Dermis microvascular lymphatic vessel endothelial cell (primary cell): ENCODE results near the gene YTHDF1. TPM values are rescaled to one million over a fixed set of nuclear protein-coding genes. Genes with fewer than 3 reads are reported as not detected.
"Not testable (repeated sequence)": the region's sequence is repeated elsewhere in the genome, so short reads cannot be mapped to it uniquely, and the experiment has no call there.

Source experiments
- DNase-seq, 2 donors: peaks; one replicate each; pipeline versions ENCODE4 v3.0.0 to v3.0.0-alpha.2; 2010; ENCODE audit warnings: low read depth in 2 of 2
- total RNA-seq: library from RNA; depleted of rRNA; stranded (reverse); fragments of >200 nt; gene quantifications from 2 replicates; pipeline ENCODE4 v1.2.1, GENCODE V29; 2014

YTHDF1 gene
- total RNA-seq, 1 donor from 2014 or later, result 16.4 TPM

DNA sequence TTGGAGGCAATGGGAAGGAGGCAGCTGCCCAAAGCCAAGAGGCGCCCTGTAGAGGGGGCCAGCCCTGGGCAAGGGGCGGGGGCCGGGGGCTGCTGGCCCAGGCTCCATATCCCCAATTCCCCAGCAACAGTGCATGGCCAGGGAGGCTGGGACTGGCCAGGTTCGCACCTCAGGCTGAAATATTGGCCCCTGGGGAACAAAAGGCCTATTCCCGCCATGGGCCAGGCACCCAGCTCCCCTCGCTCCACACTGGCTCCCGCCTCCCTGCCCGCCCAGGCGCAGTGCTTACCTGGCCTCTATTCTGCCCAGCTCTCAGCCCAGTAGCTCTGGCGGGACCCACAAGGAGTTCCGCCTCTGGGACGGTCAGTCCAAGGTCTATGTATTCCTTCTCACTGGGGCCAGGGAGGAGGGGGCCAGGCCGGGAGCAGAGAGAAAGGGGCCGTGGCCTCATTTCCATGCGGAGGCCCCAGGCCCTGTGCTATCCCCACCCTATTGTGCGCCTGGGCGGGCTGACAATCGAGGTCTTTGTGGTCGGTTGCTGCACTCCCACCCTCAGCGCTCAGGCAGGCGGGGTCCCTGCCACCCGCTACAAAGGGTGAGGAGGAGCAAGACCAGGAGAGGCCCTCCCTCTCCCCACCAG, 42.3 kb downstream of the YTHDF1 start:
- no peak for DNase-seq

DNA sequence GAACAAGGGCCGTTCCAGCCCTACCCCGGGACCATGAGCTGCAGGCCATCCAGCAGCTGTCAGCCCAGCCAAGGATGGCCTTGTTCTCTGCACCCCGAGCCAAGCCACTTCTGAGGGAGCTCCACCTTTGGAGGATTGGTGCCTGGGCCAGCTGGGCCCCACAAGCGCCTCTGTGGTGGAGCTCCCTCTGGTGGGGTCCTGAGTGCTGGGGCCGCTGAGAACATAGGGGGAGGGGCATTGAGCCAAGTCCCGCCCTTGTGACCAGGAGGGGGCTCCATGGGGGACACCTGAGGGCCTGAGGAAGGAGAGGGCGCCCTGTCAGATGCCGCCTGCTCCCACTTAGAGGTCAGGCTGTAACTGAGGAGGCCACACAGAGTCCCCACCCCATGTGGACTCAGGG, 43.2 kb downstream of the YTHDF1 start:
- peak in 1 of 2 donors; percentile 28 for DNase-seq

DNA sequence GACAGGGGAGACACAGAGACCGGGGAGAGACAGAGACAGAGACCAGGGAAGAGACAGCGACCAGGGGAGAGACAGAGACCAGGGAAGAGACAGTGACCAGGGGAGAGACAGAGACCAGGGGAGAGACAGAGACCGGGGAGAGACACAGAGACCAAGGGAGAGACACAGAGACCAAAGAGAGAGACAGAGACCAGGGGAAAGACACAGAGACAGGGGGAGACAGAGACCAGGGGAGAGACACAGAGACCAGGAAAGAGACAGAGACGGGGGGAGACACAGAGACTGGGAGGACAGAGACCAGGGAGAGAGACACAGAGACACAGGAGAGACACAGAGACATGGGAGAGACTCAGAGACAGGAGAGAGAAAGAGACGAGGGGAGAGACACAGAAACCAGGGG, 43.9 kb downstream of the YTHDF1 start:
- DNase-seq, result no peak

DNA sequence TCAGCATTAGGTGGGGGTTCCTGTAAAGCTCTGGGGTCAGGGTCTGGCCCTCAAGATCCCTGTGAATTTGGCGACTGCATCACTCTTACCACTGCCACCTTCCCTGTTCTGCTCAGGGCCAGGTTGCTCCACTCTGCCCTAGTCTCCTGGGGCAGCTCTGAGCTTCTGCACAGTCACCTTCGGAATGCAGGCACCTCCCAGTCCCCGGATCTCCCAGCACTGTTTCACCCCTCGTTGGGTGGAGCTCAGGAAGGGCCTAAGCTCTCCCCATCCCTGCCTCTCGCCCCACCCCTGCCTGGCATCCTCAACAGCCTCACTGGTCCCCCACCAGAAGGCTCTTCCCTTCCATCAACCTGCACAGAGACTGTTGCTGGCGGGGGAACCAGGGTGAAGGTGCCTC, 46.2 kb downstream of the YTHDF1 start:
- DNase-seq, result no peak

DNA sequence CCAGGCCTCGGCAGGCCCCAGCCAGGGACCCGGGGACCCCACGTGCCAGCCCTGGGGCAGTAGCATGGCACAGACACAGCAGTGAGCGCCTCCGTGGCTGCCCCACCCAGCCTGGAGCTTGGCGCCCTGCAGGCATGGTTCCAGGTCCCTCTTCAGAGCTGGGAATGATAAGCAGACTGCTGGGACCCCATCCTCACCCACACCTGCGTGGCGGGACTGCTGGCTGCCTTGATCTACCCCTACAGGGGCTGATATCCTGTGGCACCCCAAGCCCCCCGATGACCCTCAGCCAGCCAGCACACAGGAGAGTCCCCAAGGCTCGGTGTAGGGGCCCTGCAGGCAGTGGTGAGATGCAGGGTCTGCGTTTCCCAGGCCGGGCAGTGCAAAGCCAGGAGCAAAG, 47.1 kb downstream of the YTHDF1 start:
- DNase-seq, result no peak

- DNase-seq, result no peak
Observed at GRCh38 chr20:63167918-63168520, 47.9 kb downstream of the YTHDF1 start.

DNA sequence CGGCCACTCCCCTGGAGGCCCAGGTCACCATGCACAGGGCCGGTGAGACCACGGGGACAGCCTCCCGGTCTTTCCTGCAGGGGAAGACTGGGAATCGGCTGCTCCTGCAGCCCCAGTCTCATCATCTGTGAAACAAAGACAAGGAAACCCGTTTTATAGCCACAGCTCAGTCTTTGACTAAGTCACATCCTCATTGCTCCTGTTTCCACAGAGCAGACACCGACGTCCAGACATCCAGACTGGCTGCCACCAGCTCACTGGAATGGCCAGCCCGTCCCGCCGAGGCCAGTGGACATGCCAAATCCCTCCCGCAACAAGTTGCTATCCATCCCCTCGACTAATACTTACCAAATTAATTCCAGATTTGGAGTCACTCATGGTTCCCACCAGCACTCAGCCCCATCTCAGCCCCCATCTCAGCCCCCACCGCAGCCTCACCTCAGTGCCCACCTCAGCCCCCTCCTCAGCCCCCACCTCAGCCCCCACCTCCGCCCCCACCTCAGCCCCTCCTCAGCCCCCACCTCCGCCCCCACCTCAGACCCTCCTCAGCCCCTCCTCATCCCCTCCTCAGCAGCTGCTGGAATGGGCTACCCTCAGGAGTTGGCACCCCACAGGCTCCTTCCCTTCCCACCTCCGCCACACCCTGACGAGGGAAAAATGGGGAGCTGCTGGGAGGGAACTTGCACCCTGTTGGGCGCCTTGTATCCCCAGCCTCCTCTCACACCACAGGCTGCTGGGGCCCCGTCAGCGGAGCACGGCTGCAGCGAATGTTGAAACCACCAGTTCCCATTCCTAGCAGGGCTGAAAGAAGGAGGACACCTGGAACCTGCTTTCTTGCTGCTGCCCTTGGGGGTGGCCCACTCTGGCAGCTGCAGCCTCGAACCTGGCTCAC, 48.7 kb downstream of the YTHDF1 start:
- no peak for DNase-seq

DNA sequence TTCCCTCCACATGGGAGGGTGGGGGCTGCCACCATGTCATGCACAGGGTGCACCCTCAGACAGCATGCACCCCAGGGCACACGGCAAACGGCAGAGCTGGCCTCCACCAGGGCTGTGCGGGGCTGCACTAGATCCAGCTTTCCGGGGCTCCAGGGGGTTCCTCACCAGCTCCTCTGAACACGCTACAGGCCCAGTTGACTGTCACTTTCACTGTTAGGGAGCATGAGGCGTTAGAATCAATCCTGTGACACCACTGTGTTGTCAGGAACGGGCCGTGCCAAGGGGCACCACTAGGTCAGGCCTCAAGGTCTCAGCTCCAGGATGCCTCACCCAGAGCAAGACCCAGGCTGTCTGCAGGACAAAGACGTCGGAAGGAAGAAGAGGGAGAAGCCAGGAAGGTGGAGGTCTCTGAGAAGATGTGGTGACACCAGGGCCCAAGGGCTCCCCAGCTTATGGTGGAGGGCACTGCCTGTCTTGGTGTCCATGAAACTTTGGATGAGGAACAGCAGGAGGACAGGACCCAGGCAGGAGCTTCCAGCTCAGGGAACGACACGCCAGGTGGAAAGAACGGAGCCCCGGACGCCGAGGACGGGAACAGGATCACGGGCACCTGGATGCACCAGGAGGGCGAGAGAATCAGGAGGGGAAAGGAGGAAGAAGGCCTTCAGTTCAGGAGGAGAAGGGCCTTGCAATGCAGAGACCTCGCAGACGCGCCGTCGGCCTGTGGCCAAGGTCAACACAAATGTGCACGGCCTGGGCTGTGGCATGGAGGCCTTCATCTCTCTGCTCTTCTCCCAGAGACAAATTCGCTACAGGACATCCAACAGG, 49.5 kb downstream of the YTHDF1 start:
- DNase-seq, result no peak

- no peak for DNase-seq
Observed at GRCh38 chr20:63165356-63166192, 50.4 kb downstream of the YTHDF1 start.

GRCh38 chr20:63164484-63165355, 51.2 kb downstream of the YTHDF1 start:
- no peak for DNase-seq

GRCh38 chr20:63163596-63164483, 52.1 kb downstream of the YTHDF1 start:
- DNase-seq, result no peak

- no peak for DNase-seq
Observed at GRCh38 chr20:63163171-63163570, 52.8 kb downstream of the YTHDF1 start.

DNA sequence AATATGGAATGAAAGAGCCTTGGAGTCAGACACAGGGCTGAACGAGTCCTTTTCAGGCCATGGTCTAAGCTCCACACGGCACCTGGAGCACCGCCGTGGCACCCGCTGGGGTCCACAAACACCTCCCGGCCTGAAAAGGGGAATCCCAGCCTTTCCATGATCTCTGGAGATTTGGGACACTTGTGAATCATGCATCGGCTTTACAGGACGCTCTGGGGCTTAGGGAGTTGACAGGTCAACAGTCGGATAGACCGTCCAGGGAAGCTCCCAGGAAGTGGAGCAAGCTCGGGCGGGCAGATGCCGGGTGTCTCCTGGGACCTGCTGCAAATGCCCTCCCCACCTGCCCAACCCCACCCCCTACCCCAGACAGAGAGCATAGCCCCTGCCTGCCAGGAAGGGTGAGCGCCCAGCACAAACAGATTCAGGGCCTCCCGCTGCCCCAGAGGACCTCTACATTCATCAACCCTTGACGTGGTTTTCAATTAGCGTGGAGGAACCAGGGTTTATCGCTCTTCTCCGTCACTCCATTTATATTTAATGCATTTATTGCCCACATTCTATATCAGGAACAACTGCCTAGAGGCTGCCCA, 53.6 kb downstream of the YTHDF1 start:
- DNase-seq, result no peak

- no peak for DNase-seq
Observed at GRCh38 chr20:63161176-63161651, 54.7 kb downstream of the YTHDF1 start.

DNA sequence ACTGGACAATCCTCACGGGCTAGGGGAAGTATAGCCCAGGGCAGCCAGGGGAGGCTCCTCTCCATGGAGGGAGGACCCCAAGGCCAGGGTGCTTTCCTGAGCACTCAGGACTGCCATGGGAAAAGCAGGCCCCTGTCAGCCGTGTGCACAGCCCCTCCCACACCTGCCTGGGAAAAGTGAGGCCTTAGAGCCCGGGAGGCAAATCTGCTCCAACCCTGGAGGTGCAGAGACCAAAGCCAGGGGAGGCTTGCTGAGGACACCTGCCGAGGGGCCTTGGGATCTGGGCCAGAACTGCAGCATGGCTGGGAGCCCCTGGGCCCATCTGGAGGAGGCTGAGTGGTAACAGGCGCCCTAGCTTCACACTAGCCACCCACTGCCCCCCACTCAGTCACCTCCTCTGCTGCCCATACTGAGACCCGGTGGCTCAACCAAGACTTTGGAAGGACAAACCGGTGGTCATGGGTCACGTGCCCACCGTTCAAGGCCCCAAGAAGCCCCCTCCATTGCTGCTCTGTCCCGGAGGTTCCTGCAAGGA, 55.2 kb downstream of the YTHDF1 start:
- no peak for DNase-seq

DNA sequence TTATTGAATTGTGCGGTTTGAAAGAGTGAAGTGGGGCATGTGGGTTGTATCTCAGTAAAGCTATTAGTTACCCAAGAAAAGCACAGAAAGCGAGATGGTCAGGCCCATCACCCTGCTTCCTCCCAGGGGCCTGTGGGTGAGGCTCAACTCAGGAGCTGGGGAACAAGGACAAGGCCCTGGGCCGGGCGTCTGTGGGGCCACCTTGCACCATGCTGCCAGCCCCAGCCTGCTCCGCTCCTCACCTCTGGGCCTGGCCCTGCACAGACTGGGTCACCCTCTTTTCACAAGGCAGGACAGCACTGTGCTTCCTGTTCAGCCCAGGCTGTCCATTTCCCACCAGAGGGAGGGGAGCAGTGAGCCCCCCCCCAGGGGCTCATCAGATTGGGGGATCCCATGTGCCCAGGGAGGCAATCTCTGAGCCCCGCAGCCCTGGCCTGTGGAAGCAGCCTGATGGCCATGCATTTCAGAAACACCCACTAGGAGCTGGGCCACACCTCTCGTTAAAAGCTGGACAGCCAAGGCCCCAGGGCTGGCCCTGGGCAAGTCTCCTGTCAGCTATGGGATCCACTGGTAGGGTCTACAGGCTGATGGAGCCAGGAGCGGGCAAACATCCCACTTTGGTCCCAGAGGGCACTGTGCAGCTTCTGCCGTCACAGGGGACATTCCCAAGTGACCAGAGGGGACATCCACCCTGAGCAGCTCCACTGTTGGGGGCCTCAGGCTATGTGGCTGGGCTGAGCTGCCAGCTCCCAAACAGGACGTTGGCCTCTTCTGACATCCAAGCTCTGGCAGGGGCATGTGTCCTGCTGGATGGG, 55.9 kb downstream of the YTHDF1 start:
- DNase-seq, result no peak

- not testable (repeated sequence) for DNase-seq
Observed at GRCh38 chr20:63159251-63159650, 56.7 kb downstream of the YTHDF1 start.
